Transverse colon (tissue), 3 donors: ENCODE measurements around the gene MACROH2A2.

Experiments
- POLR2A ChIP-seq: fragments of 450-650 bp; IDR thresholded peaks from one replicate; pipeline ENCODE4 v1.6.1; 2016; ENCODE audit warnings: antibody characterized with exemption, mild to moderate bottlenecking, moderate library complexity
- TF ChIP-seq, protein P1 (sequence below), 5 experiments: fragments of 200-600 bp in 3 of 5; fragments of 450-650 bp in 2 of 5; sonication (generic) in 3 of 5; IDR thresholded peaks; 1 replicate in 2 of 5; 2 replicates in 3 of 5; pipeline ENCODE4 v1.5.1; 2016 to 2017; ENCODE audit warnings: antibody characterized with exemption in 5 of 5, inconsistent platforms in 3 of 5, mild to moderate bottlenecking in 2 of 5, moderate library complexity in 1 of 5

DNA sequence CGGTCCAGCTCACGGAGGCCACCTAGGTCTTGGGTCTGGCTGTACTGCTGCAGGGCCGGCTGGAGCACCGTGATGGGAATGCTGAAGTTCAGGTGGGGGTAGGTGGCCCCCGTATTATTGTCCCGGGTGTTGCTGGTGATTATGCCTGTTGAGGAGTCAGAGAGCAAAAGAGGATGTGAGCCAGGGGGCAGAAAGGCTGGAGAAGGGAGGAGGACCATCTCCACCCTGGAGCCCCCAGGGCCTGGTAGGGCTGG, 87.3 kb downstream of the MACROH2A2 start:
- TF ChIP-seq, protein P1, sequence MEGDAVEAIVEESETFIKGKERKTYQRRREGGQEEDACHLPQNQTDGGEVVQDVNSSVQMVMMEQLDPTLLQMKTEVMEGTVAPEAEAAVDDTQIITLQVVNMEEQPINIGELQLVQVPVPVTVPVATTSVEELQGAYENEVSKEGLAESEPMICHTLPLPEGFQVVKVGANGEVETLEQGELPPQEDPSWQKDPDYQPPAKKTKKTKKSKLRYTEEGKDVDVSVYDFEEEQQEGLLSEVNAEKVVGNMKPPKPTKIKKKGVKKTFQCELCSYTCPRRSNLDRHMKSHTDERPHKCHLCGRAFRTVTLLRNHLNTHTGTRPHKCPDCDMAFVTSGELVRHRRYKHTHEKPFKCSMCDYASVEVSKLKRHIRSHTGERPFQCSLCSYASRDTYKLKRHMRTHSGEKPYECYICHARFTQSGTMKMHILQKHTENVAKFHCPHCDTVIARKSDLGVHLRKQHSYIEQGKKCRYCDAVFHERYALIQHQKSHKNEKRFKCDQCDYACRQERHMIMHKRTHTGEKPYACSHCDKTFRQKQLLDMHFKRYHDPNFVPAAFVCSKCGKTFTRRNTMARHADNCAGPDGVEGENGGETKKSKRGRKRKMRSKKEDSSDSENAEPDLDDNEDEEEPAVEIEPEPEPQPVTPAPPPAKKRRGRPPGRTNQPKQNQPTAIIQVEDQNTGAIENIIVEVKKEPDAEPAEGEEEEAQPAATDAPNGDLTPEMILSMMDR (IDR thresholded peaks at IDR 0.05), result no peak
- no peak for TF ChIP-seq POLR2A
